Nephron progenitor cell (in vitro differentiated cells): Measurements from ENCODE around the gene XPNPEP3.
A peak's percentile ranks its signal among the peaks of the same experiment; 100 is the strongest.

Experiments
- DNase-seq: peaks from one replicate; pipeline ENCODE4 v3.0.0; 2021
- H3K27ac Mint-ChIP-seq: 2 replicates; pipeline ENCODE4 v1.8.0; 2021; ENCODE audit warnings: mild to moderate bottlenecking, moderate library complexity, mixed read lengths
- H3K27me3 Mint-ChIP-seq: 2 replicates; pipeline ENCODE4 v1.8.0; 2021; ENCODE audit warnings: mild to moderate bottlenecking, low read depth, mixed read lengths; ENCODE audit not compliant: poor library complexity
- H3K36me3 Mint-ChIP-seq: 2 replicates; pipeline ENCODE4 v1.8.0; 2021; ENCODE audit warnings: low read depth, mixed read lengths
- H3K4me1 Mint-ChIP-seq: 2 replicates; pipeline ENCODE4 v1.8.0; 2021; ENCODE audit warnings: mixed read lengths
- H3K4me3 Mint-ChIP-seq: 2 replicates; pipeline ENCODE4 v1.8.0; 2021; ENCODE audit warnings: mild to moderate bottlenecking, moderate library complexity, mixed read lengths
- H3K9me3 Mint-ChIP-seq: 2 replicates; pipeline ENCODE4 v1.8.0; 2021; ENCODE audit warnings: mild to moderate bottlenecking, moderate library complexity, mixed read lengths
- TF ChIP-seq, protein P1 (sequence below): fragments of 200-600 bp; sonication (generic); IDR thresholded peaks from 2 replicates; pipeline ENCODE4 v1.5.0; 2021; ENCODE audit warnings: antibody characterized with exemption

XPNPEP3 gene

DNA sequence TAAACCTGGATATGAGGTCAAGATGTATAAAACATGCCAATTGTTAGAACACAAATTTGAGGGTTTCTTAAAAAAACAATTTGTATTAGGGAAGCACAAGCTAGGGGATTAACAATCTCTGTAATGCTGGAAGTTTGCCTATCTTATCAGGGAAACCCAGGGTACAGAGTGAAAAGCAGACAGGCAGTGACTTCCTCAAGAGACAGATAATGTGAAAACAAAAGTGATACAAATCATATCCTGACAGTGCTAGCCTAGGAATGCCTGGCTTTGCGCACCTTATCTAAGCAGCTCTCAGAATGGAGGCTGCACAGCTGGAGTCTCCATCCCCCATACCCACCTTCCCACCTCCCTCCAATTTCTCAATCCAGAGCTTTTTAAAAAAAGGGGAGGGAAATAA is 71.7 kb downstream of the XPNPEP3 start:
- Mint-ChIP-seq H3K4me3 (no peak overlapping the region), H3K27me3 (no peaks in the 10 kb centered on the region), H3K9me3 (no peaks in the 10 kb centered on the region), H3K4me1 (no peaks in the 10 kb centered on the region), H3K36me3 (peaks cover 38% of the 10 kb centered on the region), H3K27ac (peak overlapping the region; percentile 81)
- TF ChIP-seq, protein P1, sequence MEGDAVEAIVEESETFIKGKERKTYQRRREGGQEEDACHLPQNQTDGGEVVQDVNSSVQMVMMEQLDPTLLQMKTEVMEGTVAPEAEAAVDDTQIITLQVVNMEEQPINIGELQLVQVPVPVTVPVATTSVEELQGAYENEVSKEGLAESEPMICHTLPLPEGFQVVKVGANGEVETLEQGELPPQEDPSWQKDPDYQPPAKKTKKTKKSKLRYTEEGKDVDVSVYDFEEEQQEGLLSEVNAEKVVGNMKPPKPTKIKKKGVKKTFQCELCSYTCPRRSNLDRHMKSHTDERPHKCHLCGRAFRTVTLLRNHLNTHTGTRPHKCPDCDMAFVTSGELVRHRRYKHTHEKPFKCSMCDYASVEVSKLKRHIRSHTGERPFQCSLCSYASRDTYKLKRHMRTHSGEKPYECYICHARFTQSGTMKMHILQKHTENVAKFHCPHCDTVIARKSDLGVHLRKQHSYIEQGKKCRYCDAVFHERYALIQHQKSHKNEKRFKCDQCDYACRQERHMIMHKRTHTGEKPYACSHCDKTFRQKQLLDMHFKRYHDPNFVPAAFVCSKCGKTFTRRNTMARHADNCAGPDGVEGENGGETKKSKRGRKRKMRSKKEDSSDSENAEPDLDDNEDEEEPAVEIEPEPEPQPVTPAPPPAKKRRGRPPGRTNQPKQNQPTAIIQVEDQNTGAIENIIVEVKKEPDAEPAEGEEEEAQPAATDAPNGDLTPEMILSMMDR: no peak
- no peak for DNase-seq

DNA sequence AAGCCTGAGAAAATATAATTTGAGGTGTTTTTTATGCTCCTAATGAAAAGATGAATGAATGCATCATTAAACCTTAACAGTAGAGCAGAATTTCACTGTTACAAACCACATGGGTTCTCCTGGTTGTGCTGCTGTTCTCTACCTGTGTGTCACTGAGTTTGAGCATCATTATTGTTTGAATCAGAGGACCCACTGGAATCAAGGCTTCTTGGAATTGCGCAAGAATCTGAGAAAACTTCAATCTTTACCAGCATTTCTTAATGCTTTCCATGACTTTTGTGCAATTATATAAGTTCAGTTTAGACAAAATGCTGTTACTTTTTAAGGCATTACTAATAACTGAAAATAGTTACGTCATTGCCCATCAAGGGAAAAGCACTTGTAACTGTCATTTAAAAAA is 75.4 kb downstream of the XPNPEP3 start:
- Mint-ChIP-seq H3K27ac (no peak overlapping the region), H3K4me3 (no peak overlapping the region), H3K4me1 (no peaks in the 10 kb centered on the region), H3K9me3 (no peaks in the 10 kb centered on the region), H3K27me3 (peaks cover 3% of the 10 kb centered on the region), H3K36me3 (peaks cover 19% of the 10 kb centered on the region)
- TF ChIP-seq, protein P1: no peak
- DNase-seq: no peak

DNA sequence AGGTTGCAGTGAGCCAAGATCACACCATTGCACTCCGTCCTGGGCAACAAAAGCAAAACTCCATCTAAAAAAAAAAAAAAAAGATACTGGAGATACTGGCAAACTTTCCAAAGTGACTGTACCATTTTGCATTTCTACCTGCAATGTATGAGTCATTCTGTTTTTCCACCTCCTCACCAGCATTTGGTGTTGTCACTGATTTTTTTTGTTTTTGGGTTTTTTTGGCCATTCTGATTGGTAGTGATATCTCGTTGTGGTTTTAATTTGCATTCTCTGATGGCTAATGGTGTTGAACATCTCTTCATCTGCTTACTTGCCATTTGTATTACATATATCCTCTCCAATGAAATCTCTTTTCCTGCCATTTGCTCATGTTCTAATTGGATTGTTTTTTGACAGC is 82.3 kb downstream of the XPNPEP3 start:
- Mint-ChIP-seq H3K27ac (no peak overlapping the region), H3K9me3 (no peaks in the 10 kb centered on the region), H3K27me3 (peaks cover 3% of the 10 kb centered on the region), H3K4me1 (no peaks in the 10 kb centered on the region), H3K4me3 (no peak overlapping the region), H3K36me3 (peaks cover 8% of the 10 kb centered on the region)
- no peak for DNase-seq
- TF ChIP-seq, protein P1: no peak

DNA sequence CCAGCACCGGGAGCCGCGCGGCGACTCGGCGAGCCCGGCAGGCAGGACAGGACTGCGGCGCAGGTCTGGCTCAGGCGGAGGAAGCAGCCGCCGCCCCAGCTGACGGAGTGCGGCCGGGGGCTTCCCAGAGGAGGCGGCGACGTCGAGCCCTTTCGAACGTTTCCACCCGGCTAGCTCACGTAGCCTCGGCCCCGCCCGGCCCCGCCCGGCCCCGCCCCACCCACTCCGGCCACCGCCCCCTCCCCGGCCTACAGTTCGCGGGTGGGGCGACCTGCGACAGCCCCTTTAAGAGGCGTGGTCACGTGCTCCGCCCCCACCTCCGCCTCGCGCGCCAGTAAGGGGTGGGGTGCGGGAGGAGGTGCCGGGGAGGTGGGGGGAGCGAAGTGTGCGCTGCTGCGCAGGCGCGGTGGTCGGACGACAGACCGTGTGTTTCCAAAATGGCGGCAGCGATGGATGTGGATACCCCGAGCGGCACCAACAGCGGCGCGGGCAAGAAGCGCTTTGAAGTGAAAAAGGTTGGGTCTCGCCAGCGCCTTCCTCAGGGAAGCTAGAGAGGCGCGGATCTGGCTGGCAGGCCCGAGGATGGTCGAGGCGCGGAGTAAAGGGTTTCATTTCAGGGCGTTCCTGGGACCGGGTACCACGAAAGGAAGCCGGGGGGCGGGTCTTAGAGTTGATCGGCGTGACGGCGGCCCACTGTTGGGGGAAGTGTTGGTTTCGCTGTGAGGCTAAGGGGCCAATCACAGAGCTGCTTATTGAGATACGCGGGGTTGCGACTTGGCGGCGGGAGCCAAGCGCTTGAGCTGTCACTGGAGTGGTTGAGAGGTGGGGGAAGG is 94.2 kb downstream of the XPNPEP3 start, which contains the start of gene RBX1:
TSS of gene RBX1 (plus strand) at position 417 of the 833 bp plus-strand sequence. CDS start at position 438, 21 bp downstream.
- H3K27me3 Mint-ChIP-seq: peaks cover 6% of the 10 kb centered on the region
- TF ChIP-seq, protein P1: no peak
- H3K27ac Mint-ChIP-seq: peak within 1 kb of the TSS; percentile 100
- H3K4me3 Mint-ChIP-seq: peak within 1 kb of the TSS; percentile 100
- peaks cover 23% of the 10 kb centered on the region for H3K4me1 Mint-ChIP-seq
- DNase-seq: peak; percentile 98
- no peaks in the 10 kb centered on the region for H3K9me3 Mint-ChIP-seq
- peaks cover 40% of the 10 kb centered on the region for H3K36me3 Mint-ChIP-seq

DNA sequence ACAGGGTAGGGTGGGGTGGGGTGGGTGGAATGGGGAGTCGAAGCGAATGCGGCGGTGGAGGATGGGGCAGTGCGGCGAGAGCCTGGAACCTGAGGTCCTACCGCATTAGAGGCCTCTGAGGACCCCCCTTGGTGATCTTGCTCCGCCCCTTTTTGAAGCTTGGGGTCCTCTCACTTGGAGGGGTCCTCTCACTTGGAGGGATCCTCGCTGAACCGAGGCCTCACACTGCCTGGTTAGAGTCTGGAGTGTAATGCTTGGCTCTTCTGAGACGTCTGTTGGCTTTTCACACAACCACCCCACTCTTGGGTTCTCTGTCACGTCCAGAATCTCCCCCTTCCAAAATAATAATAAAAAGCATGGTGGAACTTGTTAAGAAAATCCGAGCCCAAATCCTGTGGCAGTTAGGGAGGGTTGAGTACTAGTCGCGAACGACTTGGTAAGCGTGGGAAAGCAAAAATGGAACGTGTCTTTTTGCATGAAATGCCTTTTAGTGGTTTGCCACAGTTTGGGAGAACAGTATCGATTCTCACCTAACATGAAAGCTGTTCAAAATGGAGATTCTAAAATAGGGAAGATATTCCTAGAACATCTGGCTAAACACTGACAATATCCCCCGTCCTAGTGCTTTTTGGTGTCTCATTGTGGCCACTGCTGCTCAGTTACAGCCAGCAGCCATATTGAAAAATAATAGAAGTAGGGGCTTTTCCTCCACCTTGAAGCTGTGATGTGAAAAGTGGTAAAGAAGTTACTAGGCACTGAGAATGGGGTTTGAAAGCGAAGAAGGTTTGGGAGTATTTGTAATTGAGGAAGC is 95.1 kb downstream of the XPNPEP3 start:
- no peaks in the 10 kb centered on the region for H3K9me3 Mint-ChIP-seq
- H3K27me3 Mint-ChIP-seq: peaks cover 2% of the 10 kb centered on the region
- DNase-seq: no peak
- H3K4me3 Mint-ChIP-seq: peak overlapping the region; percentile 100
- peak overlapping the region; percentile 43 for H3K27ac Mint-ChIP-seq
- peaks cover 23% of the 10 kb centered on the region for H3K4me1 Mint-ChIP-seq
- TF ChIP-seq, protein P1: no peak
- H3K36me3 Mint-ChIP-seq: peaks cover 34% of the 10 kb centered on the region
